HG03378 (cell line): Measurements from ENCODE around the gene MAML1.
"Not testable (repeated sequence)": the region's sequence is repeated elsewhere in the genome, so short reads cannot be mapped to it uniquely, and the experiment has no call there.

ENCODE experiments used
- ATAC-seq: cut with Tn5 transposase; IDR thresholded peaks from one replicate; pipeline ENCODE4 v1.9.1; 2021; ENCODE audit warnings: mild to moderate bottlenecking, moderate library complexity; ENCODE audit not compliant: unreplicated experiment

Gene MAML1, protein sequence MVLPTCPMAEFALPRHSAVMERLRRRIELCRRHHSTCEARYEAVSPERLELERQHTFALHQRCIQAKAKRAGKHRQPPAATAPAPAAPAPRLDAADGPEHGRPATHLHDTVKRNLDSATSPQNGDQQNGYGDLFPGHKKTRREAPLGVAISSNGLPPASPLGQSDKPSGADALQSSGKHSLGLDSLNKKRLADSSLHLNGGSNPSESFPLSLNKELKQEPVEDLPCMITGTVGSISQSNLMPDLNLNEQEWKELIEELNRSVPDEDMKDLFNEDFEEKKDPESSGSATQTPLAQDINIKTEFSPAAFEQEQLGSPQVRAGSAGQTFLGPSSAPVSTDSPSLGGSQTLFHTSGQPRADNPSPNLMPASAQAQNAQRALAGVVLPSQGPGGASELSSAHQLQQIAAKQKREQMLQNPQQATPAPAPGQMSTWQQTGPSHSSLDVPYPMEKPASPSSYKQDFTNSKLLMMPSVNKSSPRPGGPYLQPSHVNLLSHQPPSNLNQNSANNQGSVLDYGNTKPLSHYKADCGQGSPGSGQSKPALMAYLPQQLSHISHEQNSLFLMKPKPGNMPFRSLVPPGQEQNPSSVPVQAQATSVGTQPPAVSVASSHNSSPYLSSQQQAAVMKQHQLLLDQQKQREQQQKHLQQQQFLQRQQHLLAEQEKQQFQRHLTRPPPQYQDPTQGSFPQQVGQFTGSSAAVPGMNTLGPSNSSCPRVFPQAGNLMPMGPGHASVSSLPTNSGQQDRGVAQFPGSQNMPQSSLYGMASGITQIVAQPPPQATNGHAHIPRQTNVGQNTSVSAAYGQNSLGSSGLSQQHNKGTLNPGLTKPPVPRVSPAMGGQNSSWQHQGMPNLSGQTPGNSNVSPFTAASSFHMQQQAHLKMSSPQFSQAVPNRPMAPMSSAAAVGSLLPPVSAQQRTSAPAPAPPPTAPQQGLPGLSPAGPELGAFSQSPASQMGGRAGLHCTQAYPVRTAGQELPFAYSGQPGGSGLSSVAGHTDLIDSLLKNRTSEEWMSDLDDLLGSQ

GRCh38 chr5:179732412-179732917, at the start of gene MAML1:
TSS of gene MAML1 (plus strand) at chr5:179732822. CDS start at chr5:179733113, 291 bp downstream.
- peak; percentile 92 for ATAC-seq

DNA sequence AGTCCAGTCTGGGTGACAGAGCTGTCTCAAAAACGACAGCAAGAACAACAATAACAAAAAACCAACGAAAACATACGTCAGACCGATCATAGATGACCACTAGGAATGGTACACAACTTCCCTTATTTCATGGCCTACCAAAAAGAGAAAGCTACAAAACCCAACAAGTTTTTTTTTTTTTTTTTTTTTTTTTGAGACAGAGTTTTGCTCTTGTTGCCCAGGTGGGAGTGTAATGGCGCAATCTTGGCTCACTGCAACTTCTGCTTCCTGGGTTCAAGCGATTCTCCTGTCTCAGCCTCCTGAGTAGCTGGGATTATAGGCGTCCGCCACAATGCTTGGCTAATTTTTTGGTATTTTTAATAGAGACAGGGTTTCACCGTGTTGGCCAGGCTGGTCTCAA, 43.4 kb upstream of the MAML1 start:
- not testable (repeated sequence) for ATAC-seq

GRCh38 chr5:179694561-179694960, 38.1 kb upstream of the MAML1 start:
- no peak for ATAC-seq

- ATAC-seq: no peak
Measured at GRCh38 chr5:179696603-179697002, 36.0 kb upstream of the MAML1 start.

- ATAC-seq: no peak
Measured at GRCh38 chr5:179697108-179697507, 35.5 kb upstream of the MAML1 start.

DNA sequence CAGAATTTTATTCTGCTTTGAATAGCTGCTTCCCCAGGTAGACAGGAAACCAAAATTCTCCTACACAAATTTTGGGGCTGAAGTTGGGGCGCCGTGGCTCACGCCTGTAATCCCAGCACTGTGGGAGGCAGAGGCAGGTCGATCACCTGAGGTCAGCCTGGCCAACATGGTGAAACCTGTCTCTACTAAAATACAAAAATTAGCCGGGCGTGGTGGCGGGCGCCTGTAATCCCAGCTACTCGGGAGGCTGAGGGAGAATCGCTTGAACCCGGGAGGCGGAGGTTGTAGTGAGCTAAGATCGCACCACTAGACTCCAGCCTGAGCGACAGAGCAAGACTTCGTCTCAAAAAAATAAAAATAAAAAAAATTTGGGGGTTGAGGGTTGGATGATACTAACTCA, 35.1 kb upstream of the MAML1 start:
- ATAC-seq: not testable (repeated sequence)

- ATAC-seq: peak; percentile 83
Measured at GRCh38 chr5:179697993-179698934, 34.4 kb upstream of the MAML1 start.

DNA sequence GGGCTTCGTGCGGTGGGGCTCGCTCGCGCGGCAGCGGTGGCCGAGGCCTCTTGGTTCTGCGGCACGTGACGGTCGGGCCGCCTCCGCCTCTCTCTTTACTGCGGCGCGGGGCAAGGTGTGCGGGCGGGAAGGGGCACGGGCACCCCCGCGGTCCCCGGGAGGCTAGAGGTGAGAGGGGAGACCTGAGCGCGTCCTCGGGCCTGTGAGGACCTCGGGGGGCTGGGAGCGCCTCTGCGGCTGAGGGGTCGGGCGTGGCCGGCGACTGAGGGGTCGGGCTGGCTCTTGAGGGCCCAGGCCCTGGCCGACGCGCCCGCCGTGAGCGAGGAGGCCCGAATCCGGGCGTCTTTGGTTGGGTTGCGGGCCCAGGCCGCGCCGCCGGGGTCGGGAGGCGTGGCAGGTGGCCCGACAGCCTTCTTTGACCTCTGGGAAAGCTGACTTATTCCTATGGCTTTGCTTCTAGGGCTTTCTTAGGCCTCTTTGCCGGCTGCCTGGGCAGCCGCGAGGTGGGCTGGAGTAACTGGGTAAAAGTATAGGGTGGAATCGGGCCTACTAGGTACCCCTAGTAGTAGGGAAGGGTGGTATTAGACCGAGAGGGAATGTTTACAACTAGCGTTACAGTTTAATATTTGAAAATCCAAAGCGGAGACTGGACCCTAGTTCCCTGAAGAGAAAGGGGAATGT, 33.5 kb upstream of the MAML1 start, which contains the start of gene CANX:
Gene CANX, plus strand, starts transcription at position 33 of the 681 bp plus-strand sequence. CDS start 6,715 bp downstream, outside the sequence.
- ATAC-seq: no peak

DNA sequence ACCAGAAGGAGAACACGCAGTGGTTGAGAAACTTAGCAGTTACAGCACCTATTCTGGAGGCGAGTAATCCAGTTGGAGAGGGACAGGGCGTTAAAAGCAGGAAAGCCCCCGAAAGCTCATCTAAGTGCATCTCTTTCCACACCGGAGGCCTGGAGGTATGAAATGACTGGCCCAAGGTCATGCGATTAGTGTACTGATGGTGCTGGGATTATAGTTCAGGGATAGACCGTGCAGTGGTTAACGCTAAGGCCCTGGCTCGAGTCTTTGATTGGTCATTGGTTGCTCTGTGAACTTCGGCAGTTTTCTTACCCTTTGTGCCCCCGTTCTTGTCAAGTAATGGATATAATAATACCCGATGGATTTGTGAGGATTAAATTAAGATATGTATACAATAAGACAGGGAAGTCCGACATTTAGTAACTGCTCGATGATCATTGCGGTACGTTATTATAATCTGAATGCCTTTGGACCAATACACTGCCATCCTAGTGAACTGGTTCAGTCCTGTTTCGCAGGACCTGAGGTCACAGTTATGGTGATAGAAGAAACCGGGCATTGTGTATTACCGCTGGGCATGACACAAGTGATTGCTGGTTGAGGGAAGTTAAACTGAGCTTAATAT, 32.9 kb upstream of the MAML1 start:
- ATAC-seq: no peak

DNA sequence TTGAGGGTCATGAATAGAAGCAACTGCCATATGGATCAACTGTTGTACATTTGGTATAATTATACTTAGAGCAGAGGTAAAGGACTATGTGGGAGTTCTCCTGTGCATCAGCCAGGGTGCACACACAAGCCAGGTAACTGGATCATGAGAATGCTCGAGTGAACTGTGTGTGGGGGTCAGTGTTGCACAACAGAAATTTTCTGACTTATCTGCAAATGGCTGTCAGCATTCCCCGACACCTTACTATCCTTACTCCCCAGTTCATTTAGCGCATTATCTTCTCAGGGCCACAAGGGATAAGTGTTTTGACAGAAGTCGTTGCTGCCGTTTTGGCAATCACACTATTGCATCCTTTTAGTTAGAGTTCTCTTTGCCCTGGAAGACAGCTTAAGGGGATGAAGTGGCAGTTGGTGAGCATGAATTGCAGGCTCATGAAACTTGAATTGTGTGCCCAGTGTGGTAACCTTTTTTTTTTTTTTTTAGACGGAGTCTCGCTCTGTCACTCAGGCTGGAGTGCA, 32.2 kb upstream of the MAML1 start:
- ATAC-seq: no peak

- no peak for ATAC-seq
Measured at GRCh38 chr5:179716286-179716685, 16.3 kb upstream of the MAML1 start.

DNA sequence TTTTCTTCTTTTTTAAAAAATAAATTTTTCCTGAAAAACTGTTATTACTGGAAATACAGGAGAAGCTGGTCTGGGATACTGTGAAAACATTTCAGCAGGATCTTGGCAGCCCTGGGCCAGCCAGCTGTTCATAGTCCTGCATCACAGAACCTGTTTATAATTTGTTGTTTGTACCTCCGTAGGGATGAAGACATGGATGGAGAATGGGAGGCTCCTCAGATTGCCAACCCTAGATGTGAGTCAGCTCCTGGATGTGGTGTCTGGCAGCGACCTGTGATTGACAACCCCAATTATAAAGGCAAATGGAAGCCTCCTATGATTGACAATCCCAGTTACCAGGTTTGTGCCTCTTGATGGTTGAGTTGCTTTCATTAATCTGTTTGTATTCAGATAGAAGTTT, 12.4 kb upstream of the MAML1 start:
- no peak for ATAC-seq

DNA sequence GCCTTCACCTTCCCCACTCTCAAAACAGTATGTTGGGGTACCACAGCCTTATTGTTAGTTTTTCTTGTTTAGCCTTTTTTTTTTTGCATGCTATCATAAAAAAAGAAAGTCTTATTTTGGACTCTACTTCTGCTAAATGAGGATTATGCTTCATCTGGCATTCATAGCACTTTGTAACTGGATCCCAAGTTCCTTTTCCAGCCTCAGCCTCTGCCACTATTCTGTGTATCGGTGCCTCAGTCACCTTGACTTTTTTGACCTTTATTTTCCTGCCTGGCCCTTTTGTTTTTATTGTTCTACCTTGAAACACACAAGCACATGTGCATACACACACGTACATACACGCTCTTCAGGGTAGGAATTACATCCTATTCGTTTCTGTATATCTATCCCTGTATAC, 8.5 kb upstream of the MAML1 start:
- ATAC-seq: no peak

GRCh38 chr5:179727106-179727505, 5.5 kb upstream of the MAML1 start:
- no peak for ATAC-seq

DNA sequence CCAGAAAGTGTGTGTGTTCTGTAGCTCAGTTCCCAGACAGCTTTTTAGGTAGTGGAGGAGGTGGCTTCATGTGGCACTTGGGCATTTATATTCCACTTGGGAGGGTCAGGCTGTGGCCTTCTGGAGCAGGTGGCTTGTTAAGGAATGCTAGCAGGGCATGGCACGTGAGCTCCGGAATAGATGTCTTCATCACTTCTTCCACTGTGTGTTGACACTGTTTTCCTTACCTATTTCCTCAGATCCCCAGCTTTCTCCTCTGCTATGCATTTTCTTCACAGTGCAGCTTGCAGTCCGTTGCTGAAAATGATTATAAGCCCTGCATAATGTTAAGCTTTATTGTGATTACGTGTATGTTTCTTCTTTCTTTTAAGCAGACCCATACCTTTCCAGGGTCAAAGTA, 3.3 kb upstream of the MAML1 start:
- ATAC-seq: no peak

DNA sequence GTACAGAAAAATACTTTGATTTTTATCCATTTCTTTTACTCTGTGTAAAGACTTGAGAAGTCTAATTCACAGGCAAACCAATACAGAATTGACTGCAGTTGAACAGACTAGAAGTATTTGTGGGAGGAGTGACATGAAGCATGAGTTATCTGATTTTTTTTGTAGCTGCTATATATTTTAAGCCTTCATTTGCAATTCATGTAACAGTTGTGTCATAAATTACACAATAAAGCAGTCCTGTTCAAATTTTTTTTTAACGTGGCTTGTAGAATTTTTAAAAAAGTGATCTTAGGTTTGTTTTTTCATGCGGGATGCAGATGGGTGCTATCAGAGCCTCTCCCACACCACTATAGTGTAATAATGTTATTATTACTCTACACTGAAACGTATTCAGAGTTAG, 2.9 kb upstream of the MAML1 start:
- ATAC-seq: no peak

GRCh38 chr5:179730356-179730755, 2.3 kb upstream of the MAML1 start:
- no peak for ATAC-seq

- ATAC-seq: no peak
Measured at GRCh38 chr5:179730852-179731251, 1.8 kb upstream of the MAML1 start.
